RPMI7951 (cell line): ENCODE measurements around the gene ZNF283. TPM values are rescaled to one million over a fixed set of nuclear protein-coding genes. Genes with fewer than 3 reads are reported as not detected.
"Not testable (repeated sequence)": the region's sequence is repeated elsewhere in the genome, so short reads cannot be mapped to it uniquely, and the experiment has no call there.

Source experiments
- DNase-seq: peaks from one replicate; pipeline ENCODE4 v3.0.0-alpha.2; 2012; ENCODE audit warnings: low read depth
- total RNA-seq: library from RNA; depleted of rRNA; stranded (reverse); fragments of >200 nt; shearing (Covaris generic); gene quantifications from 2 replicates; pipeline ENCODE4 v1.2.3, GENCODE V29; 2014

Gene ZNF283
- total RNA-seq, 1 experiment from 2014 or later = 9.4 TPM

GRCh38 chr19:43799502-43800142, 27.5 kb upstream of the ZNF283 start:
- DNase-seq = no peak

GRCh38 chr19:43802216-43802951, 24.7 kb upstream of the ZNF283 start, which contains the start of gene LYPD5:
Gene LYPD5, minus strand, starts transcription at chr19:43802447. Its CDS starts 67 bp downstream, at chr19:43802380.
- no peak for DNase-seq

GRCh38 chr19:43804432-43804831, 22.7 kb upstream of the ZNF283 start:
- no peak for DNase-seq

- DNase-seq = peak; percentile 43
Observed at GRCh38 chr19:43806401-43806800, 20.7 kb upstream of the ZNF283 start.

- peak; percentile 67 for DNase-seq
Observed at GRCh38 chr19:43806848-43807247, 20.3 kb upstream of the ZNF283 start.

GRCh38 chr19:43807651-43808050, 19.5 kb upstream of the ZNF283 start:
- DNase-seq = no peak

- peak; percentile 75 for DNase-seq
Observed at GRCh38 chr19:43809762-43810696, 17.1 kb upstream of the ZNF283 start.

- no peak for DNase-seq
Observed at GRCh38 chr19:43811837-43812236, 15.3 kb upstream of the ZNF283 start.

- no peak for DNase-seq
Observed at GRCh38 chr19:43812259-43812658, 14.9 kb upstream of the ZNF283 start.

GRCh38 chr19:43812688-43813087, 14.4 kb upstream of the ZNF283 start:
- no peak for DNase-seq

GRCh38 chr19:43814663-43815352, 12.3 kb upstream of the ZNF283 start:
- DNase-seq = no peak

GRCh38 chr19:43817454-43817853, 9.7 kb upstream of the ZNF283 start:
- DNase-seq = not testable (repeated sequence)

GRCh38 chr19:43818500-43818899, 8.6 kb upstream of the ZNF283 start:
- DNase-seq = no peak

GRCh38 chr19:43820098-43820883, 6.8 kb upstream of the ZNF283 start:
- DNase-seq = no peak

GRCh38 chr19:43820884-43821215, 6.3 kb upstream of the ZNF283 start:
- DNase-seq = no peak

GRCh38 chr19:43823856-43824255, 3.3 kb upstream of the ZNF283 start:
- DNase-seq = not testable (repeated sequence)

GRCh38 chr19:43824572-43824971, 2.5 kb upstream of the ZNF283 start:
- not testable (repeated sequence) for DNase-seq

- DNase-seq = no peak
Observed at GRCh38 chr19:43839139-43839538, 12.0 kb downstream of the ZNF283 start.

- no peak for DNase-seq
Observed at GRCh38 chr19:43842007-43842406, 14.9 kb downstream of the ZNF283 start.

GRCh38 chr19:43847246-43847645, 20.1 kb downstream of the ZNF283 start:
- no peak for DNase-seq

- no peak for DNase-seq
Observed at GRCh38 chr19:43847884-43848283, 20.8 kb downstream of the ZNF283 start.
